Measurements from ENCODE around the gene GRIK5.

DNA sequence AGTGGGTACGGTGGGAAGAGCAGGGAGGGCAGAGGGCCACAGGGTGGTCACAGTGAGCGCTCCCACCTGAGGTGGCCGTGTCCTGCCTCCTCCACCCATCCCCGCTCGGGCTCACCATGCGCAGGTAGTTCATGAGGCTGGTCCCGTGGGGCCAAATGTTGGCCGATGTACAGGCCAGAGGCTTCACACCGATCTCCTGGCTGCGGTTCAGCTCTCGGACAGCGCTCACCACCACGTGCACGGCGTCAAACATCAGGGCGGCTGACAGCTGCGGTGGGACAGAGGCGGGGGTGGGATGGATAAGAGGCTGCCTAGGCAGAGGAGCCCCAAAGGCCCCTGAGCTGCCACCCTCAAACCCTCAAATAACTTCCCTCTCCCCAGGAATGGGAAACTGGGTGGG is 15.8 kb downstream of the GRIK5 start:
- TF ChIP-seq, protein P1, sequence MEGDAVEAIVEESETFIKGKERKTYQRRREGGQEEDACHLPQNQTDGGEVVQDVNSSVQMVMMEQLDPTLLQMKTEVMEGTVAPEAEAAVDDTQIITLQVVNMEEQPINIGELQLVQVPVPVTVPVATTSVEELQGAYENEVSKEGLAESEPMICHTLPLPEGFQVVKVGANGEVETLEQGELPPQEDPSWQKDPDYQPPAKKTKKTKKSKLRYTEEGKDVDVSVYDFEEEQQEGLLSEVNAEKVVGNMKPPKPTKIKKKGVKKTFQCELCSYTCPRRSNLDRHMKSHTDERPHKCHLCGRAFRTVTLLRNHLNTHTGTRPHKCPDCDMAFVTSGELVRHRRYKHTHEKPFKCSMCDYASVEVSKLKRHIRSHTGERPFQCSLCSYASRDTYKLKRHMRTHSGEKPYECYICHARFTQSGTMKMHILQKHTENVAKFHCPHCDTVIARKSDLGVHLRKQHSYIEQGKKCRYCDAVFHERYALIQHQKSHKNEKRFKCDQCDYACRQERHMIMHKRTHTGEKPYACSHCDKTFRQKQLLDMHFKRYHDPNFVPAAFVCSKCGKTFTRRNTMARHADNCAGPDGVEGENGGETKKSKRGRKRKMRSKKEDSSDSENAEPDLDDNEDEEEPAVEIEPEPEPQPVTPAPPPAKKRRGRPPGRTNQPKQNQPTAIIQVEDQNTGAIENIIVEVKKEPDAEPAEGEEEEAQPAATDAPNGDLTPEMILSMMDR (IDR thresholded peaks at IDR 0.05; ENCODE audit: low read depth, low read length, poor library complexity, severe bottlenecking): no peak
- TF ChIP-seq EZH2phosphoT487 (IDR thresholded peaks at IDR 0.05; ENCODE audit: borderline replicate concordance, low read length): no peak

Data from DOHH2 (cell line).